Tibial nerve (tissue), 4 donors: ENCODE results near the gene NHERF2. TPM values are rescaled to one million over a fixed set of nuclear protein-coding genes. Genes with fewer than 3 reads are reported as not detected.

Experiments
- DNase-seq, 2 donors: peaks; one replicate each; pipeline ENCODE4 v3.0.0-alpha.2; 2019; ENCODE audit warnings: low spot score in 2 of 2
- H3K27ac ChIP-seq, 4 donors: fragments of 200-600 bp; sonication (generic) in 3 of 4; one replicate each; pipeline ENCODE4 v1.5.1; 2017 to 2019; ENCODE audit warnings: mild to moderate bottlenecking in 1 of 4
- H3K27me3 ChIP-seq, 2 donors: fragments of 200-600 bp; sonication (generic) in 1 of 2; one replicate each; pipeline versions ENCODE4 v1.5.1 to v1.6.0; 2017 to 2019
- H3K36me3 ChIP-seq, 3 donors: fragments of 200-600 bp; sonication (generic); one replicate each; pipeline ENCODE4 v1.5.1; 2018 to 2019
- H3K4me1 ChIP-seq, 4 donors: fragments of 200-600 bp; sonication (generic) in 3 of 4; one replicate each; pipeline ENCODE4 v1.5.1; 2017 to 2019
- H3K4me3 ChIP-seq, 4 donors: fragments of 200-600 bp; sonication (generic) in 3 of 4; one replicate each; pipeline ENCODE4 v1.5.1; 2017 to 2019; ENCODE audit warnings: mild to moderate bottlenecking in 1 of 4, moderate library complexity in 1 of 4
- H3K9me3 ChIP-seq, 4 donors: fragments of 200-600 bp; sonication (generic) in 3 of 4; one replicate each; pipeline ENCODE4 v1.5.1; 2017 to 2019
- CTCF ChIP-seq, 5 experiments: fragments of 200-600 bp in 3 of 5; fragments of 450-650 bp in 2 of 5; sonication (generic) in 3 of 5; IDR thresholded peaks; one replicate each; pipeline ENCODE4 v1.5.1; 2016 to 2019; ENCODE audit warnings: antibody characterized with exemption in 5 of 5, mild to moderate bottlenecking in 3 of 5, moderate library complexity in 2 of 5
- EP300 ChIP-seq, 2 donors: sonication (generic); formaldehyde crosslinking; IDR thresholded peaks; one replicate each; pipeline ENCODE4 v1.6.1; 2017; ENCODE audit warnings: antibody characterized with exemption in 2 of 2, mild to moderate bottlenecking in 1 of 2
- POLR2A ChIP-seq, 2 donors: fragments of 450-650 bp; IDR thresholded peaks; one replicate each; pipeline ENCODE4 v1.6.1; 2017; ENCODE audit warnings: antibody characterized with exemption in 2 of 2, mild to moderate bottlenecking in 2 of 2, moderate library complexity in 2 of 2
- WGBS, 2 donors: methylation state at CpG; one replicate each; pipeline ENCODE4 v1.1.5; 2018; 5-methylcytosine and 5-hydroxymethylcytosine counted together
- total RNA-seq, 4 donors: library from RNA; depleted of rRNA; stranded (reverse); fragments of >200 nt; gene quantifications; one replicate each; pipeline ENCODE4 v1.1.0, GENCODE V29; 2016

NHERF2 gene
- total RNA-seq, 4 donors from 2014 or later = 54.7 to 83.1 (median 64.9) TPM

- Histone ChIP-seq H3K27ac (no peak overlapping the region), H3K4me1 (peaks cover 0 to 21% (median 14%) of the 10 kb centered on the region in 4 donors), H3K36me3 (peaks cover 20 to 78% (median 23%) of the 10 kb centered on the region in 3 donors), H3K9me3 (no peaks in the 10 kb centered on the region), H3K4me3 (no peak overlapping the region), H3K27me3 (no peaks in the 10 kb centered on the region)
- no peak for TF ChIP-seq EP300 (IDR thresholded peaks at IDR 0.05)
- TF ChIP-seq CTCF (IDR thresholded peaks at IDR 0.05) = no peak
- TF ChIP-seq POLR2A (IDR thresholded peaks at IDR 0.05) = no peak
- DNase-seq = no peak
- 89 to 90% methylated on average over 23 of the region's 28 CpGs for WGBS, 2 donors
These were observed 26.7 kb upstream of the NHERF2 start for GRCh38 chr16:1999866-2000514.

DNA sequence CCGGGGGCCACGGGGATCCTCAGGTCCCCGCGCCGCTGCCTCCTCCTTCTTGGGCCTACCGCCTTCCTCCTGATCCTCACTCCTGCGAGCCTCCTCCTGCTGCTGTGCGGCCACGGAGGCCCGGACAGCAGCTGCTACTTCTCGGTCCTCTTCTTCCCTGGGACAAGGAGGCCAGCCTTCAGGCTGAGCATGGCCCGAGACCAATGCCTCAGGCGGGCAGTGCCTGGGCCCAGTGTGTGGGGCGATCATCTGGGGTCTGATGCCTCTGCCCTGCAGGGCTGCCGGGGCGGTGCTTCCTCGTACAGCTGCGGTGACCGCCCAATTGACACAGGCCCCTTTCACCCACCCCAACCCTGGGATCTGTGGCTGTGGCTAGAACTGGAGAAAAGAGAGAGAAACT is 25.7 kb upstream of the NHERF2 start:
- no peak overlapping the region for H3K27ac ChIP-seq
- WGBS, 2 donors = 90 to 97% methylated on average over 11 to 19 of the region's 19 CpGs
- H3K27me3 ChIP-seq = no peaks in the 10 kb centered on the region
- H3K4me3 ChIP-seq = no peak overlapping the region
- TF ChIP-seq CTCF (IDR thresholded peaks at IDR 0.05) (no peak), EP300 (IDR thresholded peaks at IDR 0.05) (no peak), POLR2A (IDR thresholded peaks at IDR 0.05) (no peak)
- DNase-seq = no peak
- H3K36me3 ChIP-seq = peaks cover 20 to 76% (median 23%) of the 10 kb centered on the region in 3 donors
- no peaks in the 10 kb centered on the region for H3K9me3 ChIP-seq
- H3K4me1 ChIP-seq = peaks cover 0 to 31% (median 24%) of the 10 kb centered on the region in 4 donors

- Histone ChIP-seq H3K36me3 (peaks cover 20 to 69% (median 23%) of the 10 kb centered on the region in 3 donors), H3K27ac (no peak overlapping the region), H3K27me3 (no peaks in the 10 kb centered on the region), H3K4me3 (no peak overlapping the region), H3K9me3 (no peaks in the 10 kb centered on the region), H3K4me1 (peaks cover 0 to 38% (median 30%) of the 10 kb centered on the region in 4 donors)
- no peak for DNase-seq
- TF ChIP-seq POLR2A (IDR thresholded peaks at IDR 0.05) (no peak), EP300 (IDR thresholded peaks at IDR 0.05) (no peak), CTCF (IDR thresholded peaks at IDR 0.05) (no peak)
- 93 to 95% methylated on average over 46 to 52 of the region's 53 CpGs for WGBS, 2 donors
These were observed 25.0 kb upstream of the NHERF2 start for GRCh38 chr16:2001456-2002355.

- no peak for DNase-seq
- Histone ChIP-seq H3K4me3 (no peak overlapping the region), H3K27me3 (no peaks in the 10 kb centered on the region), H3K4me1 (peaks cover 0 to 47% (median 39%) of the 10 kb centered on the region in 4 donors), H3K27ac (no peak overlapping the region), H3K9me3 (no peaks in the 10 kb centered on the region), H3K36me3 (peaks cover 20 to 60% (median 23%) of the 10 kb centered on the region in 3 donors)
- TF ChIP-seq EP300 (IDR thresholded peaks at IDR 0.05) (no peak), POLR2A (IDR thresholded peaks at IDR 0.05) (no peak), CTCF (IDR thresholded peaks at IDR 0.05) (no peak)
- WGBS, 2 donors = 90% methylated on average over 29 to 34 of the region's 47 CpGs
These were observed 24.1 kb upstream of the NHERF2 start for GRCh38 chr16:2002406-2003230.
